SU-DHL-6 (cell line): Measurements from ENCODE around the gene NDUFA5.

Source experiments
- H2AFZ ChIP-seq: fragments of 200-600 bp; sonication (generic); 2 replicates; pipeline ENCODE4 v1.6.1; 2014; ENCODE audit warnings: low read depth, mild to moderate bottlenecking, moderate library complexity, mixed read lengths, antibody characterized with exemption, low read length; ENCODE audit not compliant: severe bottlenecking
- H3F3A ChIP-seq: fragments of 200-600 bp; shearing (Covaris generic); 2 replicates; pipeline ENCODE4 v1.6.0; 2016; ENCODE audit warnings: antibody characterized with exemption, mild to moderate bottlenecking; ENCODE audit not compliant: insufficient read depth
- H3K27ac ChIP-seq: fragments of 200-600 bp; sonication (generic); 2 replicates; pipeline ENCODE4 v1.5.1; 2016; ENCODE audit warnings: low read depth, mild to moderate bottlenecking, low read length, moderate library complexity, mixed read lengths
- H3K27me3 ChIP-seq: fragments of 200-600 bp; sonication (generic), shearing (Covaris generic); 2 replicates; pipeline ENCODE4 v1.6.0; 2014; ENCODE audit warnings: mild to moderate bottlenecking, low read length
- H3K36me3 ChIP-seq: fragments of 200-600 bp; sonication (generic); 2 replicates; pipeline ENCODE4 v1.6.1; 2014; ENCODE audit warnings: mild to moderate bottlenecking, low read length, mixed read lengths
- H3K4me2 ChIP-seq: fragments of 300-600, 200-600 bp; shearing (Covaris generic), sonication (generic); 2 replicates; pipeline ENCODE4 v1.6.0; 2014; ENCODE audit warnings: low read length, low read depth, mild to moderate bottlenecking; ENCODE audit not compliant: poor library complexity, severe bottlenecking
- H3K4me3 ChIP-seq: fragments of 200-600 bp; sonication (generic); 2 replicates; pipeline ENCODE4 v1.5.1; 2014; ENCODE audit warnings: antibody characterized with exemption, low read length, mild to moderate bottlenecking, mixed read lengths; ENCODE audit not compliant: insufficient read depth, poor library complexity, severe bottlenecking
- H3K79me2 ChIP-seq: fragments of 200-600 bp; sonication (generic); 2 replicates; pipeline ENCODE4 v1.6.1; 2014; ENCODE audit warnings: mild to moderate bottlenecking, low read length, moderate library complexity; ENCODE audit not compliant: insufficient read depth
- H3K9ac ChIP-seq: fragments of 200-600 bp; sonication (generic); 2 replicates; pipeline ENCODE4 v1.7.0; 2014; ENCODE audit warnings: mild to moderate bottlenecking, low read length
- H3K9me2 ChIP-seq: fragments of 200-600 bp; sonication (generic); replicated peaks from 2 replicates; pipeline ENCODE4 v1.6.1; 2014; ENCODE audit warnings: low read length; ENCODE audit not compliant: insufficient read depth
- H3K9me3 ChIP-seq: fragments of 200-600 bp; sonication (generic); 2 replicates; pipeline ENCODE4 v1.6.1; 2014; ENCODE audit warnings: low read length, mixed read lengths; ENCODE audit not compliant: insufficient read depth
- H4K20me1 ChIP-seq: fragments of 200-600 bp; sonication (generic); 2 replicates; pipeline ENCODE4 v1.6.1; 2014; ENCODE audit warnings: low read depth, mild to moderate bottlenecking, antibody characterized with exemption, low read length, moderate library complexity, mixed read lengths
- EZH2phosphoT487 ChIP-seq: fragments of 200-600 bp; sonication (generic), shearing (Covaris generic); conservative IDR thresholded peaks from 2 replicates; pipeline ENCODE4 v1.6.1; 2018; ENCODE audit warnings: mild to moderate bottlenecking, antibody characterized with exemption, low read length, moderate library complexity, mixed read lengths
- TF ChIP-seq, protein P1 (sequence below): fragments of 200-600 bp; sonication (generic); IDR thresholded peaks from one replicate; pipeline ENCODE4 v1.5.1; 2017; ENCODE audit warnings: antibody characterized with exemption, mild to moderate bottlenecking, low read length, moderate library complexity; ENCODE audit not compliant: insufficient read depth, poor library complexity, severe bottlenecking

Gene NDUFA5

DNA sequence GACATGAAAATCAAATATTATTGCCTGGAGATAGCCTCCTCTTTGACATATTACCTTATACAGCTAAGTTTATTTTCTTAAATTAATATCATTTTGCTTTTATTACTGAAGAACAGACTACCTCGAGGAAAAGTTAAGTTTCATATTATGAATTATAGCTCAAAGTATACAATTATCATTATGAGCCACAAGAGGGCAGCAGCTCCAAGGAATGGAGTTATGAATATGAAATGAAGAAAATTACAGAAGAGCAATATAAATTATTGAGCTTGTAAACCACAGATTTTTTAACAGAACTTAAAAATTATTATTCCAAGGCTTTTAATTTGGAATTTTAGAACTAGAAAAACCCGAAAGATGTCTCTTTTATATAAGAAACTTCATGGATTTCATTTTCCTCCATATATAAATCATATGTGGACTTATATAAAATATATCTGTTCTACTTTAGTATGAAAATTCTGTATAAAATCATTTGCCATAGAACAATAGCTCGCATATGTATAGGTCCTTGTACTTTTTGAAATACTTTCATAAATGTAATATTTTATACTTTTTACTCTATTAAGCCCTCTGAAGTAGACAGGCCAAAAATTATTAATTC is 63.3 kb downstream of the NDUFA5 start:
- H3K9me3 ChIP-seq: no peaks in the 10 kb centered on the region
- no peaks in the 10 kb centered on the region for H3K9me2 ChIP-seq
- H4K20me1 ChIP-seq: no peaks in the 10 kb centered on the region
- H3K4me3 ChIP-seq: no peak overlapping the region
- H3K27me3 ChIP-seq: no peaks in the 10 kb centered on the region
- no peak overlapping the region for H3K4me2 ChIP-seq
- H3K9ac ChIP-seq: no peak overlapping the region
- no peak for TF ChIP-seq EZH2phosphoT487
- TF ChIP-seq, protein P1, sequence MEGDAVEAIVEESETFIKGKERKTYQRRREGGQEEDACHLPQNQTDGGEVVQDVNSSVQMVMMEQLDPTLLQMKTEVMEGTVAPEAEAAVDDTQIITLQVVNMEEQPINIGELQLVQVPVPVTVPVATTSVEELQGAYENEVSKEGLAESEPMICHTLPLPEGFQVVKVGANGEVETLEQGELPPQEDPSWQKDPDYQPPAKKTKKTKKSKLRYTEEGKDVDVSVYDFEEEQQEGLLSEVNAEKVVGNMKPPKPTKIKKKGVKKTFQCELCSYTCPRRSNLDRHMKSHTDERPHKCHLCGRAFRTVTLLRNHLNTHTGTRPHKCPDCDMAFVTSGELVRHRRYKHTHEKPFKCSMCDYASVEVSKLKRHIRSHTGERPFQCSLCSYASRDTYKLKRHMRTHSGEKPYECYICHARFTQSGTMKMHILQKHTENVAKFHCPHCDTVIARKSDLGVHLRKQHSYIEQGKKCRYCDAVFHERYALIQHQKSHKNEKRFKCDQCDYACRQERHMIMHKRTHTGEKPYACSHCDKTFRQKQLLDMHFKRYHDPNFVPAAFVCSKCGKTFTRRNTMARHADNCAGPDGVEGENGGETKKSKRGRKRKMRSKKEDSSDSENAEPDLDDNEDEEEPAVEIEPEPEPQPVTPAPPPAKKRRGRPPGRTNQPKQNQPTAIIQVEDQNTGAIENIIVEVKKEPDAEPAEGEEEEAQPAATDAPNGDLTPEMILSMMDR: peak; percentile 79
- H3K27ac ChIP-seq: no peak overlapping the region
- no peak overlapping the region for H2AFZ ChIP-seq
- no peaks in the 10 kb centered on the region for H3F3A ChIP-seq
- no peaks in the 10 kb centered on the region for H3K79me2 ChIP-seq
- no peaks in the 10 kb centered on the region for H3K36me3 ChIP-seq

DNA sequence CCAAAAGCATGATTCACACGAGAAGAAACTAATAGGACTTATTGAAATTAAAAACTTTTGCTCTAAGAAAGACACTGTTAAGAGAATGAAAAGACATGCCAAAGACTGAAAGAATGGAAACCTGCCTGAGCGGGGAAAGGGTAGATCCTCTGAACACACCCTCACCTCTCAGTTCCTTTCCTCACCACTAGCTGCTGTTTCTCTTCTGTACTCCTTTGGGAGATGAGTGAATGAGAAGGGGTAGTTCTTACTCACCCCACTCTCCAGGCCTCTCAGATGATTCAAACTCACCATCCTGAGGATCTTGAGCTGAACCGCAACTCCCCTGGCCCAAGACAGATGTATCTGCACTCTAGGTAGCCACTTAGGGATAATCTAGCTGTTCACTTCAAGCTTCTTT is 65.1 kb downstream of the NDUFA5 start:
- no peaks in the 10 kb centered on the region for H3F3A ChIP-seq
- no peak overlapping the region for H2AFZ ChIP-seq
- no peak overlapping the region for H3K4me2 ChIP-seq
- no peaks in the 10 kb centered on the region for H3K79me2 ChIP-seq
- no peak overlapping the region for H3K4me3 ChIP-seq
- H3K27me3 ChIP-seq: no peaks in the 10 kb centered on the region
- no peaks in the 10 kb centered on the region for H3K9me2 ChIP-seq
- H4K20me1 ChIP-seq: no peaks in the 10 kb centered on the region
- no peak overlapping the region for H3K27ac ChIP-seq
- TF ChIP-seq, protein P1: no peak
- no peak for TF ChIP-seq EZH2phosphoT487
- H3K9me3 ChIP-seq: no peaks in the 10 kb centered on the region
- H3K9ac ChIP-seq: no peak overlapping the region
- H3K36me3 ChIP-seq: no peaks in the 10 kb centered on the region
